ENCODE measurements around the gene PIK3CD. TPM values are rescaled to one million over a fixed set of nuclear protein-coding genes. Genes with fewer than 3 reads are reported as not detected.

The PIK3CD gene
- total and polyA plus RNA-seq, 2 of the 8 experiments (the other 6 are each of a cell fraction or from before 2014, with no cell fraction given): 20.6 to 24.1 TPM

DNA sequence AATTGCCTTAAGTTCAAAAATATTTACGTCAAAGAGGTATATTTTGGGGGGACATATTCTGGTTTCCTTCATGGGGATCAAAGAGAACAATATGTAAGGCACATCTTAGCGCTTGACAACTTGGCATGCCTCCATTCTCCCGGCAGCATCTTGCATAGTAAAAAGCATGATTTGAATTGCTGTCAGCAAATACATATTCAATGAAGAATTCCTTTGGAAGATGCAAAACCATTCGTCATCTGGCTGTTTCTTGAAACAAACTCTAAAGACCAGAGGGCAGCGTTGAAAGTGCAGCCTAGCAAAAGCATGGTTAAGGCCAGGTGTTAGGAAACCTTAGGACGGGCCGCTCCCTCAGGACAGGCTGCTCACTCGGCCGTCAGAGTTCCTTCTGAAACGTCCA lies 3.4 kb upstream of the PIK3CD start:
- TF ChIP-seq SP1 (IDR thresholded peaks at IDR 0.05; ENCODE audit: low read depth, low read length): no peak
- no peak for TF ChIP-seq SRF (IDR thresholded peaks at IDR 0.05; ENCODE audit: low read depth, low read length)
- Histone ChIP-seq H3K27ac (ENCODE audit: low read depth, low read length) (no peak overlapping the region), H3K4me2 (ENCODE audit: insufficient read depth in 1 of 2, low read depth in 2 of 2, low read length in 2 of 2) (no peak overlapping the region), H3K56ac (replicated peaks; ENCODE audit: insufficient read length, low read depth, low read length) (no peak overlapping the region), H4K20me1 (replicated peaks in 1 of 2; ENCODE audit: control insufficient read depth in 1 of 2, insufficient read depth in 2 of 2, low read length in 2 of 2) (no peaks in the 10 kb centered on the region), H3K36me3 (ENCODE audit: control insufficient read depth in 2 of 4, insufficient read depth in 4 of 4, low read length in 3 of 4) (no peaks in the 10 kb centered on the region), H3K27me3 (replicated peaks in 1 of 4; ENCODE audit: control insufficient read depth in 3 of 4, extremely low read depth in 1 of 4, insufficient read depth in 3 of 4, low read length in 3 of 4) (peaks cover 5 to 27% (median 23%) of the 10 kb centered on the region in 4 experiments), H3K4ac (replicated peaks; ENCODE audit: insufficient read length, low read depth, low read length) (no peak overlapping the region), H2BK120ac (replicated peaks; ENCODE audit: low read depth, low read length) (no peak overlapping the region), H2BK5ac (ENCODE audit: low read depth, low read length) (no peak overlapping the region), H2BK12ac (ENCODE audit: low read depth, low read length) (no peak overlapping the region), H2AFZ (ENCODE audit: low read length) (no peak overlapping the region), H3K79me2 (ENCODE audit: control insufficient read depth in 1 of 2, insufficient read depth in 2 of 2, low read length in 2 of 2) (no peaks in the 10 kb centered on the region), H2BK20ac (ENCODE audit: low read length) (no peak overlapping the region), H3K18ac (ENCODE audit: extremely low read depth, low read length) (no peak overlapping the region), H3K14ac (ENCODE audit: insufficient read length) (no peak overlapping the region), H3K79me1 (ENCODE audit: low read depth, low read length) (no peaks in the 10 kb centered on the region), H3K4me1 (replicated peaks in 1 of 4; ENCODE audit: control insufficient read depth in 3 of 4, insufficient read depth in 4 of 4, low read length in 3 of 4) (peaks cover 0 to 3% (median 0%) of the 10 kb centered on the region in 4 experiments; a peak in 3 of 7 replicates), H4K91ac (replicated peaks; ENCODE audit: insufficient read length, low read length) (peak overlapping the region; percentile 25), H2AK5ac (ENCODE audit: low read depth, low read length) (no peak overlapping the region), H3K4me3 (ENCODE audit: extremely low read depth in 1 of 4, insufficient read depth in 2 of 4, low read depth in 3 of 4, low read length in 4 of 4) (no peak overlapping the region), H3K9ac (replicated peaks in 1 of 4; ENCODE audit: extremely low read depth in 1 of 4, low read depth in 3 of 4, low read length in 3 of 4) (no peak overlapping the region), H3K23me2 (ENCODE audit: low read depth, low read length) (peaks cover 8% of the 10 kb centered on the region), H4K8ac (ENCODE audit: extremely low read depth, insufficient read depth, low read length) (no peak overlapping the region), H3K9me3 (ENCODE audit: insufficient read depth in 2 of 2, low read depth in 1 of 2, low read length in 1 of 2) (no peaks in the 10 kb centered on the region), H2BK15ac (ENCODE audit: low read length) (no peak overlapping the region), H4K5ac (ENCODE audit: insufficient read length, low read depth, low read length) (no peak overlapping the region), H3K23ac (ENCODE audit: insufficient read length) (no peak overlapping the region)
- FAIRE-seq (no peak), DNase-seq (ENCODE audit: low read depth in 1 of 2, low spot score in 2 of 2) (no peak)
- WGBS, 2 experiments (ENCODE audit: extremely low coverage in 1 of 2, insufficient coverage in 1 of 2, insufficient read length in 1 of 2, insufficient replicate concordance in 2 of 2, low coverage in 1 of 2, low lambda C conversion rate in 2 of 2, missing lambda C conversion rate in 1 of 2): 82% methylated on average over 10 of the region's 10 CpGs; no CpG with 5 or more reads in 1 of the 2 experiments
- POLR2A ChIA-PET (ENCODE audit: partially characterized antibody): no interaction called here
- CTCF ChIA-PET (ENCODE audit: partially characterized antibody): no interaction called here

All from H1 (cell line).